ENCODE results near the gene ZFP62. TPM values are rescaled to one million over a fixed set of nuclear protein-coding genes. Genes with fewer than 3 reads are reported as not detected.
A peak's percentile ranks its signal among the peaks of the same experiment; 100 is the strongest.
"Not testable (repeated sequence)": the region's sequence is repeated elsewhere in the genome, so short reads cannot be mapped to it uniquely, and the experiment has no call there.

The ZFP62 gene
- total and polyA plus RNA-seq, 7 experiments from 2014 or later: 24.9 to 80.4 (median 31.5) TPM

- POLR2A ChIA-PET: interaction anchor here (0.8 to 4.9 kb wide), 23 partner anchors 9 to 415 kb away, joined by 3 to 273 read pairs (median 6); partner anchors contain the start of genes MGAT1, RACK1, TRIM41 and ZFP62
- DNase-seq (peak in 8 of 9 donors; percentile 55 to 81 (median 78)), ATAC-seq (peak; percentile 80)
- CTCF ChIA-PET: interaction anchor here (0.6 to 2.4 kb wide), 14 partner anchors 9 to 306 kb away, joined by 3 to 9 read pairs (median 4); no protein-coding TSS in a partner anchor
- H3K36me3 Mint-ChIP-seq: peaks cover 6 to 41% (median 30%) of the 10 kb centered on the region in 5 donors
- Histone ChIP-seq H3K36me3 (ENCODE audit: control insufficient read depth in 2 of 3, insufficient read depth in 3 of 3, low read length in 3 of 3) (peaks cover 0 to 25% (median 0%) of the 10 kb centered on the region in 3 experiments), H3K27me3 (ENCODE audit: control insufficient read depth in 2 of 2, insufficient read depth in 2 of 2, low read length in 2 of 2) (no peaks in the 10 kb centered on the region), H3K4me1 (ENCODE audit: control insufficient read depth in 2 of 2, insufficient read depth in 2 of 2, low read length in 2 of 2) (peaks cover 29 to 32% of the 10 kb centered on the region in 2 donors), H3K27ac (ENCODE audit: low read depth, low read length) (peak overlapping the region; percentile 95), H3K4me3 (ENCODE audit: low read length) (peak overlapping the region; percentile 62), H3K9me3 (ENCODE audit: control insufficient read depth in 2 of 3, low read length in 3 of 3) (peaks cover 0 to 3% (median 0%) of the 10 kb centered on the region in 3 experiments)
- peak overlapping the region; percentile 97 to 100 (median 98) for H3K4me3 Mint-ChIP-seq
- peaks cover 36 to 71% (median 53%) of the 10 kb centered on the region in 7 donors for H3K4me1 Mint-ChIP-seq
- H3K9me3 Mint-ChIP-seq: peaks cover 0 to 12% (median 2%) of the 10 kb centered on the region in 11 donors
- peak overlapping the region; percentile 96 to 100 (median 98) for H3K27ac Mint-ChIP-seq
- intact Hi-C loops (cut with micrococcal nuclease): loop anchor here (1.0 to 10.0 kb wide), 6 partner anchors 20 to 359 kb away; partner anchors contain the start of gene ZFP62 (in 2 of the 2)
- H3K27me3 Mint-ChIP-seq: no peaks in the 10 kb centered on the region
These were observed 30.6 kb downstream of the ZFP62 start for GRCh38 chr5:180830253-180831138.

DNA sequence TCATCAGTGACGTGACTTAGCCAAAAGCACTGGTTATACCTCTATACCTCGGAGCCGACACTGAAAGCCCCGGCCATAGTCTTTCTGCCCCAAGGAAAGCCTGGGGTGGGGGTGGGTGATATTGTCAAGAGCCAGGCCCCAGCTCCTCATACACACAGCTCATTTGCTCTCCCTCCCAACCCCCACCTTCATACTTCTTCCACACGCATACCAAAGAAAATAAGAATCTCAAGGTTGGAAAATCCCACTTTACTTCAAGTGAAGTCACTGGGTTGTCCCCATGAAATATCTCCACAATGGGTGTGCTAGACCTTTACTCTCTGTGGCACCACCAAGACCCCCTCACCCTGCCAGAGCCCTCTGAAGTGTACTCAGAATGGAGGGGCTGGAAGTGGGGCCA, 31.4 kb downstream of the ZFP62 start:
- Mint-ChIP-seq H3K27me3 (no peaks in the 10 kb centered on the region), H3K27ac (peak overlapping the region; percentile 96 to 100 (median 98)), H3K9me3 (peaks cover 0 to 12% (median 2%) of the 10 kb centered on the region in 11 donors), H3K4me1 (peaks cover 42 to 71% (median 53%) of the 10 kb centered on the region in 7 donors), H3K4me3 (peak overlapping the region; percentile 97 to 100 (median 98)), H3K36me3 (peaks cover 4 to 37% (median 28%) of the 10 kb centered on the region in 5 donors)
- ATAC-seq (no peak), DNase-seq (no peak)
- H3K4me1 ChIP-seq (ENCODE audit: control insufficient read depth in 2 of 2, insufficient read depth in 2 of 2, low read length in 2 of 2): peaks cover 27 to 29% of the 10 kb centered on the region in 2 donors
- CTCF ChIA-PET: interaction anchor here (0.6 to 2.4 kb wide), 11 partner anchors 8 to 307 kb away, joined by 3 to 9 read pairs (median 6); no protein-coding TSS in a partner anchor
- peaks cover 0 to 3% (median 0%) of the 10 kb centered on the region in 3 experiments for H3K9me3 ChIP-seq (ENCODE audit: control insufficient read depth in 2 of 3, low read length in 3 of 3)
- peaks cover 0 to 18% (median 0%) of the 10 kb centered on the region in 3 experiments for H3K36me3 ChIP-seq (ENCODE audit: control insufficient read depth in 2 of 3, insufficient read depth in 3 of 3, low read length in 3 of 3)
- peak overlapping the region; percentile 62 for H3K4me3 ChIP-seq (ENCODE audit: low read length)
- intact Hi-C loops (cut with micrococcal nuclease): loop anchor here (1.0 to 10.0 kb wide), 2 partner anchors 145 to 360 kb away; no protein-coding TSS in a partner anchor
- POLR2A ChIA-PET: interaction anchor here (1.0 to 4.9 kb wide), 10 partner anchors 8 to 393 kb away, joined by 7 to 273 read pairs (median 14); partner anchors contain the start of genes MGAT1, TRIM41 and ZFP62
- H3K27ac ChIP-seq (ENCODE audit: low read depth, low read length): peak overlapping the region; percentile 95
- H3K27me3 ChIP-seq (ENCODE audit: control insufficient read depth in 2 of 2, insufficient read depth in 2 of 2, low read length in 2 of 2): no peaks in the 10 kb centered on the region

- H3K27me3 Mint-ChIP-seq; H3K4me3 ChIP-seq (ENCODE audit: low read length); H3K9me3 ChIP-seq (ENCODE audit: control insufficient read depth in 2 of 3, low read length in 3 of 3); DNase-seq; ATAC-seq; intact Hi-C loops (cut with micrococcal nuclease); H3K27me3 ChIP-seq (ENCODE audit: control insufficient read depth in 2 of 2, insufficient read depth in 2 of 2, low read length in 2 of 2): not testable (repeated sequence)
- Mint-ChIP-seq H3K4me1 (peaks cover 39 to 71% (median 53%) of the 10 kb centered on the region in 7 donors), H3K4me3 (peak overlapping the region in 8 of 10 donors; percentile 30 to 100 (median 98)), H3K27ac (peak overlapping the region; percentile 31 to 100 (median 98)), H3K9me3 (peaks cover 0 to 12% (median 2%) of the 10 kb centered on the region in 11 donors), H3K36me3 (peaks cover 0 to 30% (median 20%) of the 10 kb centered on the region in 5 donors)
- ChIA-PET POLR2A (interaction anchor here (0.6 to 4.9 kb wide), 7 partner anchors 7 to 393 kb away, joined by 3 to 273 read pairs (median 44); partner anchors contain the start of genes MGAT1, TRIM41 and ZFP62), CTCF (interaction anchor here (1.9 to 2.4 kb wide), 3 partner anchors 7 to 17 kb away, joined by 8 to 9 read pairs (median 9); no protein-coding TSS in a partner anchor)
- Histone ChIP-seq H3K27ac (ENCODE audit: low read depth, low read length) (peak overlapping the region; percentile 95), H3K4me1 (ENCODE audit: control insufficient read depth in 2 of 2, insufficient read depth in 2 of 2, low read length in 2 of 2) (peaks cover 26 to 29% of the 10 kb centered on the region in 2 donors), H3K36me3 (ENCODE audit: control insufficient read depth in 2 of 3, insufficient read depth in 3 of 3, low read length in 3 of 3) (peaks cover 0 to 10% (median 0%) of the 10 kb centered on the region in 3 experiments)
These were observed 32.1 kb downstream of the ZFP62 start for GRCh38 chr5:180828756-180829531.

DNA sequence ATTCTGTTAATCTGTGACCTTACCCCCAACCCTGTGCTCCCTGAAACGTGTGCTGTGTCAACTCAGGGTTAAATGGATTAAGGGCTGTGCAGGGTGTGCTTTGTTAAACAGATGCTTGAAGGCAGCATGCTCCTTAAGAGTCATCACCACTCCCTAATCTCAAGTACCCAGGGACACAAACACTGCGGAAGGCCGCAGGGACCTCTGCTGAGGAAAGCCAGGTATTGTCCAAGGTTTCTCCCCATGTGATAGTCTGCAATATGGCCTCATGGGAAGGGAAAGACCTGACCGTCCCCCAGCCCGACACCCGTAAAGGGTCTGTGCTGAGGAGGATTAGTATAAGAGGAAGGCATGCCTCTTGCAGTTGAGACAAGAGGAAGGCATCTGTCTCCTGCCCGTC, 33.7 kb downstream of the ZFP62 start:
- H3K4me3 ChIP-seq (ENCODE audit: low read length); DNase-seq; intact Hi-C loops (cut with micrococcal nuclease); H3K9me3 ChIP-seq (ENCODE audit: control insufficient read depth in 2 of 3, low read length in 3 of 3); H3K27ac ChIP-seq (ENCODE audit: low read depth, low read length); H3K27me3 Mint-ChIP-seq; CTCF ChIA-PET; ATAC-seq; H3K27me3 ChIP-seq (ENCODE audit: control insufficient read depth in 2 of 2, insufficient read depth in 2 of 2, low read length in 2 of 2): not testable (repeated sequence)
- peak overlapping the region in 1 of 9 donors; percentile 97 for H3K27ac Mint-ChIP-seq
- peaks cover 0 to 12% (median 2%) of the 10 kb centered on the region in 11 donors for H3K9me3 Mint-ChIP-seq
- Histone ChIP-seq H3K4me1 (ENCODE audit: control insufficient read depth in 2 of 2, insufficient read depth in 2 of 2, low read length in 2 of 2) (peaks cover 16 to 19% of the 10 kb centered on the region in 2 donors), H3K36me3 (ENCODE audit: control insufficient read depth in 2 of 3, insufficient read depth in 3 of 3, low read length in 3 of 3) (peaks cover 0 to 10% (median 0%) of the 10 kb centered on the region in 3 experiments)
- peak overlapping the region in 1 of 10 donors; percentile 45 for H3K4me3 Mint-ChIP-seq
- peaks cover 33 to 62% (median 47%) of the 10 kb centered on the region in 7 donors for H3K4me1 Mint-ChIP-seq
- peaks cover 0 to 28% (median 19%) of the 10 kb centered on the region in 5 donors for H3K36me3 Mint-ChIP-seq
- POLR2A ChIA-PET: interaction anchor here (1.1 to 3.3 kb wide), 4 partner anchors 11 to 362 kb away, joined by 3 to 14 read pairs (median 7); no protein-coding TSS in a partner anchor

DNA sequence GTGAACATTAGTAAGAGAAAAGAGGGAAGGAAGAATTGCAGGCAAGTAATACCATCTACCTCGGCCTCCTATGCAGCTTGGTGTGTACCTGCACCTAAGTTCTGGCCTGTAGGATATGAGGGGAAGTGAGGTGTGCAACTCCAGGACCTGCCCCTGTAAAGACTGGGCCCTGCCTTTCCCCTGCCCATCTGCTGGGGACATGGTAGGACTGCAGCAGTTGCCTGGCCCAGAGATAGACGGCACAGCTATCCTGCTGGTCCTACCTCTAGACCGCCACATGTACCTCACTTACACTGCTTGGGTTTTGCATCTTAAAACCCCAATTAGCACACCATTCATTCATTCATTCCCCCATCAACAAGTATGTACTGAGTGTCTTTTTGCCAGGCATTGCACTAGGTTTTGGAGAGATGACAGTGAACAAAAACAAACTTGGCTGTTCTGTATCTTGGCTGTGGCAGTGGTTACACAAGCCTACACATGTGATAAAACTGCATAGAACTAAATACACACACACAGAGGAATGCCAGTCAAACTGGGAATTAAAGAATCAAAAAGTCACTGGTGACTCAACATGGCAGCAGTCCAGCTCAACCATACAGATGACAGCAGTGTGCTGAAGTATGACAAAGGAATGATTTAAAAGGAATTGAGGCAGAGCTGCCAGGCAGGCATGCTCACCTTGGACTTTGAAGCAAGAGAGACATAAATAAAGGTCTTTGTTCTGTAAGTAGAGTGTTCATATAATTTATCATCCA, 35.1 kb downstream of the ZFP62 start:
- H3K9me3 ChIP-seq (ENCODE audit: control insufficient read depth in 2 of 3, low read length in 3 of 3): peaks cover 0 to 3% (median 0%) of the 10 kb centered on the region in 3 experiments
- no peak overlapping the region for H3K4me3 ChIP-seq (ENCODE audit: low read length)
- Mint-ChIP-seq H3K4me3 (peak overlapping the region in 2 of 10 donors; percentile 8 to 30), H3K27ac (peak overlapping the region in 4 of 9 donors; percentile 17 to 80 (median 60)), H3K4me1 (peaks cover 31 to 58% (median 44%) of the 10 kb centered on the region in 7 donors), H3K9me3 (peaks cover 0 to 12% (median 2%) of the 10 kb centered on the region in 11 donors), H3K27me3 (no peaks in the 10 kb centered on the region), H3K36me3 (peaks cover 0 to 28% (median 19%) of the 10 kb centered on the region in 5 donors)
- intact Hi-C loops (cut with micrococcal nuclease): no loop called here
- peaks cover 12 to 14% of the 10 kb centered on the region in 2 donors for H3K4me1 ChIP-seq (ENCODE audit: control insufficient read depth in 2 of 2, insufficient read depth in 2 of 2, low read length in 2 of 2)
- peaks cover 0 to 2% (median 0%) of the 10 kb centered on the region in 3 experiments for H3K36me3 ChIP-seq (ENCODE audit: control insufficient read depth in 2 of 3, insufficient read depth in 3 of 3, low read length in 3 of 3)
- ATAC-seq: no peak
- ChIA-PET POLR2A (interaction anchor here (0.8 to 3.3 kb wide), 11 partner anchors 9 to 364 kb away, joined by 3 to 20 read pairs (median 8); no protein-coding TSS in a partner anchor), CTCF (interaction anchor here (1.1 kb wide), 1 partner anchor 8 kb away, joined by 3 read pairs; no protein-coding TSS in a partner anchor)
- DNase-seq: no peak
- H3K27me3 ChIP-seq (ENCODE audit: control insufficient read depth in 2 of 2, insufficient read depth in 2 of 2, low read length in 2 of 2): no peaks in the 10 kb centered on the region
- no peak overlapping the region for H3K27ac ChIP-seq (ENCODE audit: low read depth, low read length)

Measured in naive thymus-derived CD4-positive, alpha-beta T cell (primary cell).